Measurements from ENCODE around the gene MMD.
"Not testable (repeated sequence)": the region's sequence is repeated elsewhere in the genome, so short reads cannot be mapped to it uniquely, and the experiment has no call there.

Gene MMD

GRCh38 chr17:55420067-55420775, 1.4 kb downstream of the MMD start:
- peak; percentile 61 to 65 for DNase-seq

- DNase-seq, result no peak
Measured at GRCh38 chr17:55418369-55419268, 3.0 kb downstream of the MMD start.

- no peak for DNase-seq
Measured at GRCh38 chr17:55417411-55418268, 4.0 kb downstream of the MMD start.

GRCh38 chr17:55416470-55417052, 5.1 kb downstream of the MMD start:
- DNase-seq, result no peak

GRCh38 chr17:55416000-55416399, 5.6 kb downstream of the MMD start:
- no peak for DNase-seq

GRCh38 chr17:55414983-55415382, 6.7 kb downstream of the MMD start:
- DNase-seq, result no peak

GRCh38 chr17:55413825-55414489, 7.7 kb downstream of the MMD start:
- no peak for DNase-seq

GRCh38 chr17:55411463-55411855, 10.2 kb downstream of the MMD start:
- no peak for DNase-seq

- no peak for DNase-seq
Measured at GRCh38 chr17:55410722-55411462, 10.7 kb downstream of the MMD start.

GRCh38 chr17:55409030-55409800, 12.4 kb downstream of the MMD start:
- DNase-seq, result no peak

- DNase-seq, result no peak
Measured at GRCh38 chr17:55407641-55408566, 13.7 kb downstream of the MMD start.

GRCh38 chr17:55405600-55405999, 16.0 kb downstream of the MMD start:
- DNase-seq, result no peak

- DNase-seq, result not testable (repeated sequence)
Measured at GRCh38 chr17:55404197-55404596, 17.4 kb downstream of the MMD start.

- no peak for DNase-seq
Measured at GRCh38 chr17:55402374-55402773, 19.3 kb downstream of the MMD start.

- no peak for DNase-seq
Measured at GRCh38 chr17:55398689-55399088, 22.9 kb downstream of the MMD start.

- no peak for DNase-seq
Measured at GRCh38 chr17:55395803-55396505, 25.7 kb downstream of the MMD start.

- DNase-seq, result peak; percentile 84 to 93
Measured at GRCh38 chr17:55394357-55395021, 27.1 kb downstream of the MMD start.

Measured in inflammatory macrophage (primary cell).